HG03066 (cell line): ENCODE results near the gene HNF1A.

ENCODE experiments used
- ATAC-seq: cut with Tn5 transposase; IDR thresholded peaks from one replicate; pipeline ENCODE4 v1.9.1; 2021; ENCODE audit warnings: low read depth; ENCODE audit not compliant: unreplicated experiment

The HNF1A gene

DNA sequence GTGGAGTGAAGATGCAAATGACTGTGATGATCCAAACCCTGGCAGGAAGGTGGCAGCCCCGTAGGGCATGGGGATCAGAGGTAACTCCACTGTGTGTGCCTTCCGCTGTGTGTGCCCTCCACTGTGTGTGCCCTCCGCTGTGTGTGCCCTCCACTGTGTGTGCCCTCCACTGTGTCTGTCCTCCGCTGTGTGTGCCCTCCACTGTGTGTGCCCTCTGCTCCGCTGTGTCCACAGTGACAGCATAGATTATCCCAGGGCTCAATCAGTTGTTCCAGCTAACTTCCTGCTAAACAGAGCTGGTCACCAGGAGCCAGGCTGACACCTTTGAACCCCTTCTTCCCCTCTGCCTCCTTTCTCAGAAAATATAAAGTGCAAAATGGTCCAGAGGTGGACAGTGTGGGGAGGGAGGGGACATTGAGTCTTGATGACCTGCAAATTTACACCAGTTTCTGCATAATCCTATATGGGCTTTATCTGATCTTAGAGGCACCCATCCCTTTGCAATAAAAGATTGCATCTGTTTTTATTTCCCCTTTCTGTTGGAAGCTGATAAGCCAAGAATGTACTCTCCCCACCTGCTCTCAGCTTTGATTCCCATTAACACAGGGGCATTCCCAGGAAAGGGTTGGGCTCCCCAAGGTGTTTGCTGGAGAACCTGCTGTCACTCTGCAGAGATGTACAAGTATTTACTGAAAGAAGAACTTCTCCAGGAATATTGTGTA, 21.6 kb upstream of the HNF1A start:
- ATAC-seq, result no peak

DNA sequence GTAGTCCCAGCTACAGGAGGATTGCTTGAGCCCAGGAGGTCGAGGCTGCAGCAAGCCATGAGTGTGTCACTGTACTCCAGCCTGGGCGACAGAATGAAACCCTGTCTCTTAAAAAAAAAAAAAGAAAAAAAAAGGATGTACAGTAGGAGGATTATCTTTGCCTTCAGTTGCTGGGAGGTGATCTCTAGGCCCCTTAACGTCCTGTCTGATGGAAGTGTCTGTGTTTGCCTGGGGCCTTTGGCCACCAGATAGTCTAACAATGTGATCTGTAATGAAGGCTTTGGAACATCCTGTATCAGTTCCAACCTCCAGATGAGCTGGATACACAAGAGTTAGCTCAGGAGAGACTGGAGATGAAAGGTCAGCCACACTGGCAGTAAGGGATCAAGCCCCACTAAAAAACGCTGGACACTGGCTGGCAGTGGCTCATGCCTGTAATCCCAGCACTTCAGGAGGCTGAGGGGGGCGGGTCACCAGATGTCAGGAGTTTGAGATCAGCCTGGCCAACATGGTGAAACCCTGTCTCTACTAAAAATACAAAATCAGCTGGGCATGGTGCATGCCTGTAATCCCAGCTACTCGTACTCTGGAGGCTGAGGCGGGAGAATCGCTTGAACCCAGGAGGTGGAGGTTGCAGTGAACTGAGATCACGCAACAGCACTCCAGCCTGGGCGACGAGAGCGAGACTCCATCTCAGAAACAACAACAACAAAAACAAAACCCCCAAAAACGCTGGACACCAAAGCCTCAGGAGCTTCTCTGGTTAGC, 19.0 kb upstream of the HNF1A start:
- ATAC-seq, result no peak

DNA sequence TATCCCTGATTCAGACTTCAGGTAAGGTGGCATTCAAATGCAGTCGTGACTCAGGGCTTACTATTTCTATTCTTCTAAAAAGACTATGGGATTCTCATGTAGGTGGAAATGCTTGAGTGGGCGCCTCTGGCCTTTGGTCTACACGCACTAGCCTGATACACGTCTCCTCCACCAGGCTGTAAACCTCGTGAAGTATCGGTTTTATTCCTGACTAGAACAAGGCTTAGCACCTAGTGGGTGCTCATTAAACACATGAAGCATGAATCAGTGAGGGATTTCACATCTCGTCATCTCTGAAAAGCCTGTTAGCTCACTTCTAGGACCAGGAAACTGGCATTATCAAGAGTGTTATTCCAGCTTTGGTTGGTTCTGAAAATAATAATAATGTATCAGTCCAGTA, 17.7 kb upstream of the HNF1A start:
- no peak for ATAC-seq

DNA sequence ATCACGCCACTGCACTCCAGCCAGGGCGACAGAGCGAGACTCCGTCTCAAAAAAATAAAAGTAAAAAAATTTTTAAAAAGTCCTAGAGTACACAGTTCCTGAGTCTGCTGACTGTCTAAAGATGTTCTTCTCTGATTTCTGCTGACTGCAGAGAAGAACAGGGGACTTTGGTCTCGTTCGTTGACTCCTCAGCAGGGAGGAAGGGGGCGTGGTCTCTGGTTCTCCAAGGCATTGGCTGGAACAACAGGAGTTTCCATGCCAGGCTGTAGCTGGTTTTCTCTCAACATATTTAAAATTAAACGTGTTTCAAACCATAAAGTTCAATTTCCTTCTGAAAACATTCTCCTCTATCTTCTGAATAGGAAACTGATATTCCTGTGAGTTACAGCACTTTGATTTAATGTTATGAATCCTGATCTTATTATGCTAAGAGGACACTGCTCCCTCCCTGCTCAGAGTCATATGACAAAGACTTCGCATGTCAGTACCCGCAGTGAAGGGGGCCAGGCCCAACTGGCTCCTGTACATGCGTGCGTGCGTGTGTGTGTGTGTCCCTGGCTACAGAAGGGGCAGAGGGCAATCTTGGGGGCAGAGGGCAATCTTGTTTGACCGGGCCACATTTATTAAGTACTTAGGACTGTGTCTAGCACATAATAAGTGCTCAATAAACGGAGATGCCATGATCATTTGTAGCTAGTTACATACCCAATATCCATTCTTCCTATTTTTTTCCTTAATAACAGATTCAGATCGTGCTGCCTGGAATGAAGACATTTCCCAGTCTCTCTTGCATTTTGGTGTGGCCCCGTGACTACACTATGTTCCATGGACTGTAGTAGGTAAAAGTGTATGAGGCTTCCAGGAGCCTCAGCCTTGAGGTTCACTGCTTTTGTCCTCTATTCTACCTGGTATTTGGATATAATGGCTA, 16.5 kb upstream of the HNF1A start:
- no peak for ATAC-seq

DNA sequence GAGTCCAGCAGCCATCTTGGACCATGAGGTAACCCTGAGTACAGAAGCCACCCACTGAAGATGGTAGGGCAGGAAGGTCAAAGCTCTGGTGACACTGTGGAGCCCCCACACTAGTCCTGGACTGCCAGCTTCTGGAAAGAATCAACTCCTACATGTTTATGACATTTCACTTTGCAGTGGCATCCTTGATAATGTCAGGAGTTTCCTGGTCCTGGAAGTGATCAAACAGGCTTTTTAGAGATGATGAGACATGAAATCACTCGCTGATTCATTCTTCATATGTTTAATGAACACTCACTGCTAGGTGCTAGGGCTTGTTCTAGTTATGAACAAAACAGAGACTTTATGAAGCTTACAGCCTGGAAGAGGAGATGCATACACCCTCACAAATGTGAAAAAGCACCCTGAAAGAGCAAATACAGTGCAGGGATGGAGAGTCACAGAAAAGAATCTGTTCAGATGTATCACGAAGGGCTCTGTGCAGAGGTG, 15.8 kb upstream of the HNF1A start:
- no peak for ATAC-seq

DNA sequence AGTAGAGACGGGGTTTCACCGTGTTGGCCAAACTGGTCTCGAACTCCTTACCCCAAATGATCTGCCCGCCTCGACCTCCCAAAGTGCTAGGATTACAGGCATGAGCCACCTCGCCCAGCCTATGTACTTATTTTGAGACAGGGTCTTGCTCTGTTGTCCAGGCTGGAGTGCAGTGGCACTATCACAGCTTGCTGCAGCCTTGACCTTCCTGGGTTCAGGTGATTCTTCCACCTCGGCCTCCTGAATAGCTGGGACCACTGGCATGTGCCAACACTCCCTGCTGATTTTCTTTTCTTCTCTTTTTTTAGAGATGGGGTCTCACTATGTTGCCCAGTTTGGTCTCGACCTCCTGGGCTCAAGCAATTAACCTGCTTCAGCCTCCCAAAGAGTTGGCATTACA, 14.0 kb upstream of the HNF1A start:
- ATAC-seq, result no peak

DNA sequence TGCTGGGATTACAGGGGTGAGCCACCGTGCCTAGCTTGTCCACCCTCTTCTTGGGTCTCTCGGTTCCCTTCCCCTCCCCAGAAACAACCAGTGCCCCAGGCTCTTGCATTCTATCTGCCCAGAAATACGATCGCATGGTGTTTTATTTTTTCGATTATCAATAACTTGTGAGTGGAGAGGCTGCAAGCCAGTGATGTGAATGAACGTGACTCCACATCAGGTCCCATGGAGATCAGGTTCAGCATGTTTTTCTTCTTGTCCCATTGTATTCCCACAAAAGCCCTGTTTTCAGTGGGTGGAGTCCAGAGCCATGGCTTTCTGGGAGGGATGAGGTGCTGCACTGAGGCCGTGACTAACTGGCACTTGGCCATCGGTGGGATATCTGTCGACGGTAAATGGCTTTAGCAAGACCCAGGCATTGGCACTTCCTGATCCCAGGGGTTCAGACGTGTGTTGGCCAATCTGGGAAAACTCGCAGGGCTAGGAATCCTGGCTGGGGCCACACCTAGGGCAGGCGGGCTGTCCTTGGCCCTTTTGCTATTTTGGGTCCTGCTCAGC, 12.7 kb upstream of the HNF1A start:
- no peak for ATAC-seq

DNA sequence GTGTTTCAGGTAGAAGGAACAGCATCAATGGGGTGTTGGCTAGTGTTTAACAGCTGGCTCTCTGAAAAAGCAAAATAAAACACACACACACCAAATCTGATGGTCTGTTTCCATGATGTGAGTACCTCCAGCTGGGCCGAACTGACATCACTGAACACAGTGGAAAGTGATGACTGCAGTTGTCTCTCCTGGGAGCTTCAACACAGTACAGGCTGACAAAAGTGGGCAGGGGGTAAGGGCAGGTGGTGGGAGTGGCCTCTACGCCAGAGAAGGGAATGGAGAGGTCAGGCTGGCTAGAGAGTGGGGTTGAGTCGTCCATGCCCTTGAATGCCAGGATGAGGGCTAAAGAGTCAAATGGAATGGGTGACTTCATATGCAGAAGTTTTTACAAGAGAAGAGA, 8.0 kb upstream of the HNF1A start:
- no peak for ATAC-seq

DNA sequence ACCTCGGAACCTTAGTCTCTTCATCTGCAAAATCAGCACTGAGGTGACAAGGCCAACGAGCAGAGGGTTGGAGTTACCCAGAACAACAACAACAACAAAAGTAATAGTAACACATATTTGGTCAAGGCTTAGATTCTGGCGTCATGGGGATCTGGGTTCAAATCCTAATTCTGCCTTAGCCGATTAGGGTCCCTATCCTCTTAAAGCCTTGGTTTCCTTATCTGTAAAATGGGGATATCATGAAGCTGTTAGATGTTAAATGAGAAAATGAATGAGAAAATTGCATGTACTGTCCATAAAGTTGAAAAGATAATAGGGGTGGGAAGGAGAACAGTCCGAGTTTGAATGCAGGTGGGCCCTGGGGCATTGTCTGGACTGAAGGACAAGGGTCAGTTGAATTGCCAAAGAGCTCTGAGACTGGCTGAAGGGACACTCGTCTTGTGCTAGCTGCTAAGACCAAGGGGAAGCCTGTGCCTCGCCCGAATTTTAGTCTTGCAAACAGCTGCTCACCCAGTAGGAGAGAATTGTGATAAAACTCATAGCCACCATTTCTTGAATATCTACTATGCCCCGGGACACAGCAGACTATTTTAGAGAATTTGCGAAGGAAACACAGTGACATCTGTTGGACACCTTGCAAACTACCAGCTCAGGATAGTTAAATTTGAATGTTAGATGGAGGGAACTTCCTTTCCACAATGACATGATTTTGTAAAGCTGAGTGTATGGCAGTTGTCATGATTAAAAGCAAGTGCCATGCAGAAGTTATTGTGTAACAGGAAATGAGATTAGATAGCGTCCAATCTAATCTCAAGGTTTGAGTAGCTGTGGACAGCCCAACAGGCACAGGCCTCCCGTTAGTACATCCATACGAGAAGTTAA, 6.8 kb upstream of the HNF1A start:
- ATAC-seq, result no peak

DNA sequence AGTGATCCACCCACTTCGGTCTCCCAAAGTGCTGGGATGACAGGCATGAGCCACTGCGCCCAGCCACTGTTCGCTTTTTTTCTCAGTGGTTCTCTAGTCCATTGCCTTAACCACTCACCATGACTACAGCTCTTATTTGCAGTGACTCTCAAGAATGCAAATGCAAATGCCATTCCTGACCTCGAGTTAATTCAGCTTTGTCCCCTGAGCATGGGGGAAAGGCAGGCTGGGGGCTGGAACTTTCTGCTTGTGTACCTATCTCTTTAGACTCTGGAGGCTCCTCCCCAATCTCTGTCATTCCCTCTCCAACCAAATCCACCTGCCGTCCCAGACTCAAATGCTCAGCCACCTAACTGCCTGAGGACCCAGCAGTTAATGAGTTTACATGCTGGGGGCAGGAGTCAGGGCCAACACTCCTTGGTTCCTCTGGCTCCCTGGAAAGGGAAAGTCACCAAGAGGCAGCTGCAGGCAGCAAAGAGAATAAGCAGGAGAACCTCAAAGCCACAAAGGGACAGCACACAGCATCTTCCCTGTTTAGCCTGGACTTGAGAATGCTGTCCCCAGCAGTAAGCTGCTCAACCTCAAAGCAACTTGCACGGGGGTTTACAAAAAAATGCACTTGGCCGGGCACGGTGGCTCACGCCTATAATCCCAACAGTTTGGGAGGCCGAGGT, 5.3 kb upstream of the HNF1A start:
- ATAC-seq, result no peak

DNA sequence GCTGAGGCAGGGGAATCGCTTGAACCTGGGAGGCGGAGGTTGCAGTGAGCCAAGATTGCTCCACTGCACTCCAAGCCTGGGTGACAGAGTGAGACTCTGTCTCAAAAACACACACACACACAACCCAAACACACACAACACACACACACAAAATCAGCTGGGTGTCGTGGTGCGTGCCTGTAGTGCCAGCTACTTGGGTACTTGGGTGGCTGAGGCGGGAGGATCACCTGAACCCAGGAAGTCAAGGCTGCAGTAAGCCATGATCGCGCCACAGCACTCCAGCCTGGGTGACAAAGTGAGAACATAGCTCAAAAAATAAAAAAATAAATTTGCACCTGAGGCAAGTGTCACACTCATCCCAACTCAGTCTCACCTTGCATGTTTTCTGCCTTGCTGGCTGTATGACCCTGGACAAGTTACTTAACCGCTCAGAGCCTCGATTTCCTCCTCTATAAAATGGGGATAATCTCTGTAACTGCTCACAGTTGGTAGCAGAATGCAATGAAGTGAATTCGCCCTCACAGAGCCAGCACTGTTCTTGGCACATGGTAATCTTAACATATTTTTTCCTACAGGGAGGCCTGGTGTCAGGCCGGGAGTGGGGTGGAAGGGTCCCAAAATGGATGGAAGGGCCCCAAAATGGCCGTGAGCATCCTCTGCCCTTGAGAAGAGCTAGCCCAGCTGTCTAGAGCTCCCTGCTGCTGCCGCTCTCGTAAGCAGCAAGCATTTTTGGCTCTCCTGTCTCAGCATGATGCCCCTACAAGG, 630 bp upstream of the HNF1A start:
- ATAC-seq, result no peak

DNA sequence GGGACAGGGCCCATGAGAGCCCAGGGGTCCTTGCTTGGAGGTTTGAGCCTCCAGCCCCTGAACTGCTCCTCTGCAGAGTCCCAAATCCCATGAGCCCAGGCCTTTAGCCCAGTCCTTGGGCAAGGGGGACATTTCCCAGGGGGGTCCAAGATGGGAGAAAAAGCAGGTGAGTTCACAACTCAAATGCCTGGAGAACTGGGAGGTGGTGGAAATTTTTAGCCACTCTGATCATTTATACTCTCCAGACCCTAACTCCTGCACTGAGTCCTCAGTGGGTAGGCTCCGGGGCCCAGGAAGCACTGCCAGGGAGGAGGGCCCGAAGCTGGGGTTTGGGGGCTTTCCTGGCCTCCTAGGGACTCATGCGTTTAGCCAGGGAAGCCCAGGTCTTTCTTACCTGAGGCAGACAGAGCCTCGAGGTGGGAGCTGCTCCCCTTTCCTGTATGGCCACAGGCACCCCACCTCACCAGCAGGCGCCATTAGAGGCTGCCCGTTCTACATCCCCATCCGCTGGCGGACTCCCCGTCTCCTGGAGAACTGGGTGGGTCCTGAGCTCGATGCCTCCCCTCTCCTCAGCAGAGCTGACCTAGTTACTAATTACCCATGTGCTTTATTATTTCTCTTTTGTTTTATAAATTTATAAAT, 998 bp downstream of the HNF1A start:
- ATAC-seq, result no peak

DNA sequence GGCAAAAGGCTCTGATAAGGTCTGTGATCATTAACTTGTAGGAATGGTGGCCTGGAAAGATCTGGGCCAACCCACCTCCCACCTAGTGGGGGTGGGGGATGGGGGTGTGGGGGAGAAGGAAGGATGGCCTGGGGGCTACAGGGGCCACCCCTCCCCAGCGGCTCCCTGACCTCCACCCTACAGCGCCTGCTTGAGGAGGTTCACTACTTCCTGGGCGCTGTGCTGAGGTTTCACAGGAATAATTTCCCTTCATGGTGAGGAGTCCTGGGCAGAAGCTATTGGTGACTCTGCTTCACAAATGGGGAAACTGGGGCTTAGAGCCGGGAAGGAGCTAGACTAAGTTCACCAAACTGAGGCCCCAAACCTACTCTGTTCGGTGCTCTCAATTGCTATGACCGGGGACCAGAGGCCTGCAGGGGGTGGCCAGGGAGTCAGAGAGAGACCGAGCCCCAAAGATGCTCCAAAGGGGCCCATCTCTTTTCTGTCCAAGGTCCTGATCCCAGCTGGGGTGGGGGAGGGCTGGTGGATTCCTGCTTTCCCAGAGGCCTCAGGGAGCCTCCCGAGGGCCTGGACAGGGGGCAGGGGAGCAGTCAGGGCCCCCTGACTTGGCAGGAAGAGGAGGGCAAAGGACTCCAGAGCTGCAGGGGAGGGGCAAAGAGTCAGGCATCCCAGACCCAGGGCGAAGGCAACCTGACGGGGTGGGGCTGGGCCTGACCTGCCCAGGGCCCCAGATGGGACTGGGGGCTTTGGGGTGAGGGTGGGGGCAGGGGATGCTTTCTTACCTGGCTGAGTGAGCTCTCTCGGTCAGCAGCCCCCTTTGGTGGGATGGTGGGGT, 1.7 kb downstream of the HNF1A start:
- no peak for ATAC-seq

DNA sequence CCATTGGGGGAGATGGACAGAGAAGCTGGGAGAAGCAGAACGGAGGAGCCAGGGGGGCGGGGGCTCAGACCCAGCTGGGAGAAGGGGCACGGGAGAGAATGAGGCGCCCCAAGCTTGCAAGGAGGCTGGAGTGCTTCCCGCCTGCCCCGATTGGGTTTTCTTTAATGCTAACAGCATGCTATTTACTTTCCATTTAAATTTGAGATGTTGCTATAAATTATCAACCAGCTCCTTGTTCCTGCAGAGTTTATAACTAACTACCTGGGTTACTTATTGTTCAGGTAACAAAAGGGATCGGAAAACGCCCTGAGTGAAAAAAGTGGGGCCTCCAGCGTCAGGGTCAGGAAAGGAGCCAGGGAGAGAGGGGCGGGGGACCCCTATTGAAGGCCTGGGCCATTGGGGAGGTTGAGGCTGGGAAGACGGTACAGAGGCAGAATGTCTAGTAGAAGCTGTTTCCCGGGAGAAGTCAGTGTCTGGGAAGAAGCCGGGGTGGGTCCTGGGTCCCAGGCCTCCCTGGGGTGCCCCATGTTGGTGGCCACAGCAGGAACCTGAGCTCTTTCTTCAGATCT, 2.5 kb downstream of the HNF1A start:
- ATAC-seq, result no peak

DNA sequence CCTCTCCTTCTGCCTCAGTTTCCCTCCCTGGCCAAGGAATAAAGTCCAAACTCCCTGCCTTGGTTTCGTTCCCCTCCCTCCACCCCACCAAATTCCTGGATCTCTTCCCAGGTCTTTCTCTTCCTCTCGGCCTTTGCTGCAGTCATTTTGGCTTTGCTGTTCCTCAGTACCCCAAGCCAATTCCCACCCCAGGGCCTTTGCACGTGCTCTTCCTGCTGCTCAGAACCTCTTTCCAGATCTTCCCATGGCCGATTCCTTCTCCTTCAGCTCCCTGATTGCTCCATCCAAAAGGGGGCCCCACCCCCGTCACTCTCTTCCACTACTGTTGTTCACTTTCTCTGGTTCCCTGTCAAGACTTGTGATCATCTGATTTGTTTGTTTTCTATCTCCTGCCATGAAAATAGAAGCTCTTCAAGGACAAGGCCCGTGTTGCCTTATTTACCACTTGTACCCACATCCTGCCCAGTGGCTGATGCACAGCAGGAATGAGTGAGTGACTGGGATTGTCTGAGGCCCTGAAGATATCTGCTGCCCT, 3.1 kb downstream of the HNF1A start:
- no peak for ATAC-seq

DNA sequence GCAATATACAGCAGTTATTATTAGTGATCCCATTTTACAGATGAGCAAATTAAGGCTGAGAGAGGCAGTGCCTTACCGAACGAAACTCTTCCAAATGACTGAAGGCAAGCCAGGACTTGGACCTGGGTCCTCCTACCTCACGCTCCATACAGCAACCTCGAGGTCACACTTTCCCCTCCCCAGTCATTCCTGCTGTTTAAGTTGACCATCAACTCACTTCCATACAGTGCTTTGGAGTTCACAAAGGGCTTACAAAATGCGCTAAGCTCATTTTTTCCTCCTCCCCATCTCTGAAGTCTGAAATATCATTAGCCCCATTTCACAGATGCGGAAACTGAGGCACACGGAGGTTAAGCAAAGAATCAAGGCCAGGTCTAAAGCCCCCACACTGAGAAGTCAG, 4.3 kb downstream of the HNF1A start:
- no peak for ATAC-seq

DNA sequence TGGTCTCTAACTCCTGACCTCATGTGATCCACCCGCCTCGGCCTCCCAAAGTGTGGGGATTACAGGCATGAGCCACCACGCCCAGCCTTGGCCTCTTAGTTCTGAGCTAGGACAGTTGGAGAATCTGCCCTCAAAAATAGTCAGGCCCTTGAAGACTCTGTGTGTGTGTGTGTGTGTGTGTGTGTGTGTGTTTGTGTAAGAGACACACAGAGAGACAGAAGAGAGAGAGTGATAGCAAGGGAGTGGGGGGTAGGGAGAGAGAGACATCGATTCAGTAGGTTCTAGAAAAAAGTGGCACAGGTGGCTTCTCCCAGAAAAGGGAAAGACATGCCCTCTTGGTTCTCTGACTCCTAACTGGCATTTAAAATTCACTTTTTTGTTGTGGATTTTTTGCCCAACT, 5.4 kb downstream of the HNF1A start:
- ATAC-seq, result no peak
